K562 (cell line): Measurements from ENCODE around the gene CNOT9. TPM values are rescaled to one million over a fixed set of nuclear protein-coding genes. Genes with fewer than 3 reads are reported as not detected.

ENCODE experiments used
- CREB1 ChIP-seq, 2 experiments: sonication (generic) in 1 of 2; formaldehyde crosslinking in 1 of 2; IDR thresholded peaks; 2 replicates each; pipeline versions ENCODE4 v1.6.1 to v1.8.0; 2012 to 2022; ENCODE audit warnings: inconsistent platforms in 1 of 2, mild to moderate bottlenecking in 1 of 2, missing genetic modification reagents in 1 of 2, moderate library complexity in 1 of 2
- EP300 ChIP-seq: IDR thresholded peaks from 2 replicates; pipeline ENCODE4 v1.6.1; 2012; ENCODE audit warnings: low read length, improper control_type of control experiment
- HMBOX1 ChIP-seq: sonication (generic); IDR thresholded peaks from 2 replicates; pipeline ENCODE4 v1.6.1; 2016
- POLR2A ChIP-seq: fragments of 450-650 bp; conservative IDR thresholded peaks from 2 replicates; pipeline ENCODE4 v1.6.1; 2016
- SIN3A ChIP-seq, 2 experiments: fragments of 150-350 bp in 1 of 2; IDR thresholded peaks; 2 replicates each; pipeline ENCODE4 v1.6.1; 2011 to 2016; ENCODE audit warnings: borderline replicate concordance in 2 of 2, low read depth in 2 of 2, low read length in 2 of 2, mild to moderate bottlenecking in 2 of 2, moderate library complexity in 2 of 2; ENCODE audit not compliant: control insufficient read depth in 1 of 2
- ZBTB11 ChIP-seq, 3 experiments: fragments of 200-800 bp in 1 of 3; fragments of 250-450 bp in 1 of 3; fragments of 450-650 bp in 1 of 3; sonication (Bioruptor Pico) in 1 of 3; sonication (Bioruptor generic) in 1 of 3; formaldehyde crosslinking in 1 of 3; IDR thresholded peaks; 2 replicates each; pipeline versions ENCODE4 v1.6.1 to v1.8.0; 2016 to 2022; ENCODE audit warnings: mild to moderate bottlenecking in 2 of 3, missing genetic modification characterization in 2 of 3, missing compliant biosample characterization in 1 of 3, moderate library complexity in 1 of 3
- ZNF395 ChIP-seq: fragments of 200-800 bp; sonication (Bioruptor generic); IDR thresholded peaks from 2 replicates; pipeline ENCODE4 v1.6.1; 2017; ENCODE audit warnings: missing genetic modification characterization, missing compliant biosample characterization
- ZNF609 ChIP-seq: sonication (generic); formaldehyde crosslinking; IDR thresholded peaks from 2 replicates; pipeline ENCODE4 v1.8.1; 2023; ENCODE audit warnings: missing genetic modification reagents, mild to moderate bottlenecking, borderline replicate concordance
- polyA plus RNA-seq, 8 experiments: library from polyadenylated mRNA; depleted of rRNA in 4 of 8; stranded (reverse) in 5 of 8; unstranded in 3 of 8; fragments of >200 nt; fragmentation: Nextera tagmentation in 2 of 8; fragmentation: Illumina TruSeq in 1 of 8; extraction: Ambion mirVana in 2 of 8; extraction: Trizol in 1 of 8; gene quantifications; 2 replicates each; pipeline versions ENCODE4 v1.2.1 to v1.2.3, GENCODE V29; 2011 to 2014; ENCODE audit warnings: inconsistent platforms in 1 of 8, missing spikeins in 1 of 8
- total RNA-seq, 7 experiments: library from RNA; depleted of rRNA in 6 of 7; stranded (reverse); fragments of >200 nt in 6 of 7; fragmentation: Illumina TruSeq in 2 of 7; extraction: Trizol in 2 of 7; gene quantifications; 2 replicates each; pipeline versions ENCODE4 v1.2.1 to v1.2.3, GENCODE V29; 2011 to 2021; ENCODE audit warnings: low replicate concordance in 1 of 7
- TF ChIP-seq, protein P1 (sequence below): fragments of 450-650 bp; IDR thresholded peaks from 2 replicates; pipeline ENCODE4 v1.6.1; 2016

CNOT9 gene
- total and polyA plus RNA-seq, 9 of the 15 experiments (the other 6 are each of a cell fraction or from before 2014, with no cell fraction given), result 19.0 to 82.6 (median 46.7) TPM

- TF ChIP-seq SIN3A (IDR thresholded peaks at IDR 0.05; ENCODE audit: borderline replicate concordance in 2 of 2, control insufficient read depth in 1 of 2, low read depth in 2 of 2, low read length in 2 of 2) (0 out of 4 replicates have a peak, but pooled peaks of 1 of the 2 experiments have one; percentile 34), ZBTB11 (CRISPR knock-in tag; IDR thresholded peaks at IDR 0.05) (0 out of 6 replicates have a peak, but pooled peaks of 1 of the 3 experiments have one; percentile 9), ZNF395 (CRISPR knock-in tag) (peak; percentile 24; the same call in 1 of the 2 replicates), CREB1 (IDR thresholded peaks at IDR 0.05) (0 out of 2 replicates have a peak, but pooled peaks have one; percentile 9), CREB1 (CRISPR knock-in tag; IDR thresholded peaks at IDR 0.05) (no peak), POLR2A (0 out of 2 replicates have a peak, but pooled peaks have one; percentile 43), HMBOX1 (no peak), EP300 (no peak), ZNF609 (CRISPR knock-in tag) (peak; percentile 41; the same call in 1 of the 2 replicates)
- TF ChIP-seq, protein P1, sequence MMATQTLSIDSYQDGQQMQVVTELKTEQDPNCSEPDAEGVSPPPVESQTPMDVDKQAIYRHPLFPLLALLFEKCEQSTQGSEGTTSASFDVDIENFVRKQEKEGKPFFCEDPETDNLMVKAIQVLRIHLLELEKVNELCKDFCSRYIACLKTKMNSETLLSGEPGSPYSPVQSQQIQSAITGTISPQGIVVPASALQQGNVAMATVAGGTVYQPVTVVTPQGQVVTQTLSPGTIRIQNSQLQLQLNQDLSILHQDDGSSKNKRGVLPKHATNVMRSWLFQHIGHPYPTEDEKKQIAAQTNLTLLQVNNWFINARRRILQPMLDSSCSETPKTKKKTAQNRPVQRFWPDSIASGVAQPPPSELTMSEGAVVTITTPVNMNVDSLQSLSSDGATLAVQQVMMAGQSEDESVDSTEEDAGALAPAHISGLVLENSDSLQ, result peak; percentile 83
These were observed 396 bp downstream of the CNOT9 start (continued) for GRCh38 chr2:218569038-218569431.
